CD8-positive, alpha-beta memory T cell (primary cell): ENCODE data around the gene SORCS2. TPM values are rescaled to one million over a fixed set of nuclear protein-coding genes. Genes with fewer than 3 reads are reported as not detected.
A peak's percentile ranks its signal among the peaks of the same experiment; 100 is the strongest.

Source experiments
- CTCF ChIA-PET: fragments of 350-600 bp; sonication (Branson Sonifier 250); formaldehyde crosslinking; loops from one replicate; lab custom pipeline; 2021; ENCODE audit warnings: antibody characterized with exemption; lab: Charles Lee
- POLR2A ChIA-PET: fragments of 350-600 bp; sonication (Branson Sonifier 250); formaldehyde crosslinking; loops from one replicate; lab custom pipeline; 2021; ENCODE audit warnings: antibody characterized with exemption; lab: Charles Lee
- DNase-seq, 5 donors: peaks; one replicate each; pipeline versions ENCODE4 v3.0.0 to v3.0.0-alpha.2; 2020 to 2022; ENCODE audit warnings: mixed read lengths in 1 of 5
- H3K27ac ChIP-seq: one replicate; pipeline ENCODE4 v1.7.0; 2013; ENCODE audit warnings: low read depth, mild to moderate bottlenecking, low read length, moderate library complexity
- H3K27me3 ChIP-seq: 2 replicates; pipeline ENCODE4 v1.7.0; 2013; ENCODE audit warnings: low read length, mild to moderate bottlenecking; ENCODE audit not compliant: insufficient read depth, poor library complexity, severe bottlenecking
- H3K36me3 ChIP-seq: 2 replicates; pipeline ENCODE4 v1.7.0; 2013; ENCODE audit warnings: mild to moderate bottlenecking, low read length, moderate library complexity; ENCODE audit not compliant: insufficient read depth
- H3K4me1 ChIP-seq: 2 replicates; pipeline ENCODE4 v1.7.0; 2013; ENCODE audit warnings: mild to moderate bottlenecking, low read length, moderate library complexity; ENCODE audit not compliant: insufficient read depth
- H3K4me3 ChIP-seq: 2 replicates; pipeline ENCODE4 v1.7.0; 2013; ENCODE audit warnings: mild to moderate bottlenecking, low read length
- H3K9me3 ChIP-seq: 2 replicates; pipeline ENCODE4 v1.7.0; 2013; ENCODE audit warnings: mild to moderate bottlenecking, low read length
- H3K27ac Mint-ChIP-seq, 8 donors: one replicate each; pipeline ENCODE4 v1.8.0; 2020 to 2021; ENCODE audit warnings: mixed read lengths in 8 of 8, mild to moderate bottlenecking in 6 of 8, inconsistent platforms in 3 of 8, moderate library complexity in 3 of 8
- H3K27me3 Mint-ChIP-seq, 2 donors: one replicate each; pipeline ENCODE4 v1.8.0; 2020 to 2021; ENCODE audit warnings: mixed read lengths in 2 of 2, mild to moderate bottlenecking in 1 of 2, moderate library complexity in 1 of 2
- H3K36me3 Mint-ChIP-seq, 3 donors: one replicate each; pipeline ENCODE4 v1.8.0; 2020 to 2021; ENCODE audit warnings: mixed read lengths in 3 of 3, inconsistent platforms in 1 of 3, mild to moderate bottlenecking in 1 of 3
- H3K4me1 Mint-ChIP-seq, 3 donors: one replicate each; pipeline ENCODE4 v1.8.0; 2020 to 2021; ENCODE audit warnings: mixed read lengths in 3 of 3, inconsistent platforms in 1 of 3, mild to moderate bottlenecking in 1 of 3
- H3K4me3 Mint-ChIP-seq, 7 donors: one replicate each; pipeline ENCODE4 v1.8.0; 2020 to 2021; ENCODE audit warnings: mixed read lengths in 7 of 7, mild to moderate bottlenecking in 6 of 7, moderate library complexity in 4 of 7, inconsistent platforms in 2 of 7
- H3K9me3 Mint-ChIP-seq, 5 donors: one replicate each; pipeline ENCODE4 v1.8.0; 2020 to 2022; ENCODE audit warnings: mixed read lengths in 5 of 5, mild to moderate bottlenecking in 3 of 5, moderate library complexity in 2 of 5, inconsistent platforms in 1 of 5
- polyA plus RNA-seq: library from polyadenylated mRNA; unstranded; fragments of 300-500 nt; fragmentation: Illumina TruSeq; gene quantifications from one replicate; pipeline ENCODE4 v1.2.3, GENCODE V29; 2021
- total RNA-seq, 2 experiments: library from RNA; stranded (reverse); gene quantifications; one replicate each; pipeline ENCODE4 v1.2.3, GENCODE V29; 2021

The SORCS2 gene
- not detected for total RNA-seq
- polyA plus RNA-seq, result not detected

- peak in 4 of 5 donors; percentile 8 to 19 (median 16) for DNase-seq
- Mint-ChIP-seq H3K36me3 (no peaks in the 10 kb centered on the region), H3K27me3 (peaks cover 32 to 56% of the 10 kb centered on the region in 2 donors), H3K4me1 (peaks cover 0 to 11% (median 1%) of the 10 kb centered on the region in 3 donors), H3K27ac (no peak within 1 kb of the TSS), H3K4me3 (peak within 1 kb of the TSS in 5 of 7 donors; percentile 32 to 78 (median 45)), H3K9me3 (no peaks in the 10 kb centered on the region)
- no peaks in the 10 kb centered on the region for H3K4me1 ChIP-seq
- no peak within 1 kb of the TSS for H3K27ac ChIP-seq
- no peak within 1 kb of the TSS for H3K4me3 ChIP-seq
- H3K9me3 ChIP-seq, result no peaks in the 10 kb centered on the region
- H3K27me3 ChIP-seq, result peaks cover 19% of the 10 kb centered on the region
- no peaks in the 10 kb centered on the region for H3K36me3 ChIP-seq
- ChIA-PET POLR2A (no interaction called here), CTCF (no interaction called here)
Measured at GRCh38 chr4:7192252-7193029, at the start of gene SORCS2. SORCS2 (plus strand) TSS chr4:7192538.

DNA sequence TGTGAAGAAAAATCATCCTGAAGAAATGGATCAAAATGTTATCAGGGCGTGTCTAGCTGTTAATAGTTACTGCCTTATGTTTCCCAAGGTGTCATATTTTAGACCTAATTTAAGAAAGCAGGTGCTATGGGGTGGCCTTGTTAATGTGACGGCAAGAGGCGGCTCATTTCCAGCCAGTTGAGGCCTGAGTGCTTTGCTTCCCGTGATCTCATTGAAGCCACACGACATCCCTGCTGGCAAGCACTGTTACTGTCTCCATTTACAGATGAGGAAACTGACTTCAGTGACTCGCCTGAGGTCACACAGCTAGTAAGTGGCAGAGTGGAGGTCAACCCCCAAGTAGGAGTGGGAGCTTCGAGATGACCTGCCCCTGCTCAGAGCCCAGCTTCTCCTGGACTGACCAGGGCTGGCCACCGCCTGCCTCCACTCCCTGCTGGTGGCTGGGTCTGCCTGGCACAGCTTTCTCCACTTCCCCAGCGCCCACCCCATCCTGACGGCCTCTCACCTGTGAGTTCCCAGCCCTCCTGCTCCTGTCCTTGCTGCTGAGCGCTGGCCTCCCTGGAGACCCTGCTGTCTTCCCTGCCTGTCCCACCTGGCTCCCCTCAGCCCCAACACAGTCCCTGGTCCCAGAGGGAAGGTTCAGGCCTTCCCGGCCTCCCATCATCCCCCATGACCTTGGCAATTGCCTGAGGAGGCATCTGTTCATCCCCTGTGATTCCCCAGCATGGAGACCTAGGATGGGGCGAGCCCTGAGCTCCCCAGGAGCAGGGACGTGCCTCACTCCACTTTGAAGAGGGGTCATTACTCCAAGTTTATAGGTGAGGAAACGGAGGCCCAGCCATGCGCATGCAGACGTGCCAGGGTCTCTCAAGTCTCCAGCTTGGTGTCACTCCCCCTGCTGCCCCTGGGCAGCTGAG lies 47.7 kb upstream of the SORCS2 start:
- no peak for DNase-seq
- Mint-ChIP-seq H3K4me3 (no peak overlapping the region), H3K4me1 (no peaks in the 10 kb centered on the region), H3K27ac (no peak overlapping the region), H3K9me3 (peaks cover 0 to 2% (median 0%) of the 10 kb centered on the region in 5 donors), H3K27me3 (peaks cover 12 to 29% of the 10 kb centered on the region in 2 donors), H3K36me3 (no peaks in the 10 kb centered on the region)
- Histone ChIP-seq H3K36me3 (no peaks in the 10 kb centered on the region), H3K4me1 (no peaks in the 10 kb centered on the region), H3K27ac (no peak overlapping the region), H3K4me3 (no peak overlapping the region), H3K9me3 (no peaks in the 10 kb centered on the region), H3K27me3 (no peaks in the 10 kb centered on the region)
- ChIA-PET CTCF (no interaction called here), POLR2A (no interaction called here)

DNA sequence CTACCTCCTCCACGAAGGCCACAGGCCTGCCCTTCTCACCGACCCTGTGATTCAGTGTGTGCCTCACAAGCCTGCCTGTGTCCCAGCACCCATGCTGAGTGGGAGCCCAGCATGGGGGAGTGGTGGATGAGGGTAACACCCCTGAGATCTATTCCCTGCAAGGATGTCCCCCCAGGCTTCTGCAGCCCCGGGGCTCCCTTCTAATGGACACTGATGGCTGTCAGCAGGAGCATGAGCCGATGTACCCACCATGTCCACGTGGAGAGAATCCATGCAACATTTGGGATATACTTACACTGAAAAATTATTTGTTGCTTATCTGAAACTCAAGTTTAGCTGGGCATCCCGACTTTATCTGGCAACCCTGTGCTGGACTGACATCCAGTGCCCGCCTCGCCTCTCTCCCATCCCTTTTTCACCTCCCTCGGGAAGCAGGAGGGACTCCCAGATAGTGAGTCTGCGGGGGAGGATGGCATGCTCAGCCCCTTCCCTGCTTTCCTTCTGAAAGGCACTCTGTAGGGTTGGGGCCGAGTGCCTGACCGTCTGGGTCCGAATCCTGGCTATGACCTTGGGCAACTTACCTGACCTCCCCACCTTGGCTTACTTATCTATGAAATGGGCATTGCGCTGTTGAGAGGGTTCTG lies 46.9 kb upstream of the SORCS2 start:
- ChIA-PET POLR2A (no interaction called here), CTCF (no interaction called here)
- peaks cover 0 to 2% (median 0%) of the 10 kb centered on the region in 5 donors for H3K9me3 Mint-ChIP-seq
- H3K27ac ChIP-seq, result no peak overlapping the region
- H3K4me3 Mint-ChIP-seq, result no peak overlapping the region
- no peaks in the 10 kb centered on the region for H3K4me1 Mint-ChIP-seq
- H3K27me3 Mint-ChIP-seq, result peaks cover 10 to 24% of the 10 kb centered on the region in 2 donors
- no peaks in the 10 kb centered on the region for H3K36me3 ChIP-seq
- H3K4me3 ChIP-seq, result no peak overlapping the region
- no peaks in the 10 kb centered on the region for H3K9me3 ChIP-seq
- DNase-seq, result no peak
- H3K27me3 ChIP-seq, result no peaks in the 10 kb centered on the region
- no peaks in the 10 kb centered on the region for H3K36me3 Mint-ChIP-seq
- H3K27ac Mint-ChIP-seq, result peak overlapping the region in 1 of 8 donors; percentile 84
- H3K4me1 ChIP-seq, result no peaks in the 10 kb centered on the region

GRCh38 chr4:7146059-7146785 lies 46.1 kb upstream of the SORCS2 start:
- H3K4me3 ChIP-seq, result no peak overlapping the region
- CTCF ChIA-PET, result no interaction called here
- no peaks in the 10 kb centered on the region for H3K27me3 ChIP-seq
- H3K4me1 ChIP-seq, result no peaks in the 10 kb centered on the region
- H3K9me3 ChIP-seq, result no peaks in the 10 kb centered on the region
- Mint-ChIP-seq H3K27me3 (peaks cover 10 to 24% of the 10 kb centered on the region in 2 donors), H3K9me3 (peaks cover 0 to 2% (median 0%) of the 10 kb centered on the region in 5 donors), H3K36me3 (no peaks in the 10 kb centered on the region), H3K4me1 (no peaks in the 10 kb centered on the region), H3K27ac (no peak overlapping the region), H3K4me3 (no peak overlapping the region)
- H3K27ac ChIP-seq, result no peak overlapping the region
- POLR2A ChIA-PET, result no interaction called here
- DNase-seq, result no peak
- H3K36me3 ChIP-seq, result no peaks in the 10 kb centered on the region

DNA sequence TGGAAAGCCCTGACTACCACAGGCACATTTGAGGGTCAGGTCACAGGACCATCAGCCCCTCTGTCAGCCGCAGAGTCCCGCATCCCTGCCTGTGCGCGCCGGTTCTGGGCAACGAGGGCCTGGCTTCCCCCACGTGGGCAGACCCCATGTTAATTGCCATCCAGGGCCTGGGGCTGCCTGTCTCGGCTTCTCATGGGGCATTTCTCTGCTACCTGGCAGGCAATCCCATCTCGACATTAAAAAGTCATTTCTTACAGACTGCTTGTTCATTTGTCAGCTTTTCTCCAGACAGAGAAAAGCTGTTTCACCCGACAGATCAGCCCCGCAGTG lies 45.6 kb upstream of the SORCS2 start:
- Mint-ChIP-seq H3K36me3 (no peaks in the 10 kb centered on the region), H3K27me3 (peaks cover 10 to 24% of the 10 kb centered on the region in 2 donors)
- no peaks in the 10 kb centered on the region for H3K27me3 ChIP-seq

GRCh38 chr4:7147261-7147660 lies 45.1 kb upstream of the SORCS2 start:
- CTCF ChIA-PET, result no interaction called here
- no peak overlapping the region for H3K4me3 ChIP-seq
- H3K4me1 Mint-ChIP-seq, result no peaks in the 10 kb centered on the region
- no peaks in the 10 kb centered on the region for H3K36me3 ChIP-seq
- no peak for DNase-seq
- H3K27me3 Mint-ChIP-seq, result peaks cover 10 to 24% of the 10 kb centered on the region in 2 donors
- no peaks in the 10 kb centered on the region for H3K36me3 Mint-ChIP-seq
- peak overlapping the region in 1 of 8 donors; percentile 63 for H3K27ac Mint-ChIP-seq
- no peak overlapping the region for H3K27ac ChIP-seq
- POLR2A ChIA-PET, result no interaction called here
- peaks cover 0 to 2% (median 0%) of the 10 kb centered on the region in 5 donors for H3K9me3 Mint-ChIP-seq
- H3K9me3 ChIP-seq, result no peaks in the 10 kb centered on the region
- H3K27me3 ChIP-seq, result no peaks in the 10 kb centered on the region
- H3K4me1 ChIP-seq, result no peaks in the 10 kb centered on the region
- no peak overlapping the region for H3K4me3 Mint-ChIP-seq

More for the DNA sequence above, 45.6 kb upstream of the SORCS2 start:
- Mint-ChIP-seq H3K9me3 (peaks cover 0 to 2% (median 0%) of the 10 kb centered on the region in 5 donors), H3K27ac (no peak overlapping the region), H3K4me3 (no peak overlapping the region), H3K4me1 (no peaks in the 10 kb centered on the region)
- no peaks in the 10 kb centered on the region for H3K4me1 ChIP-seq
- H3K4me3 ChIP-seq, result no peak overlapping the region
- ChIA-PET CTCF (no interaction called here), POLR2A (no interaction called here)
- DNase-seq, result no peak
- H3K36me3 ChIP-seq, result no peaks in the 10 kb centered on the region
- H3K27ac ChIP-seq, result no peak overlapping the region
- H3K9me3 ChIP-seq, result no peaks in the 10 kb centered on the region

GRCh38 chr4:7147661-7148310 lies 44.6 kb upstream of the SORCS2 start:
- H3K27me3 Mint-ChIP-seq, result peaks cover 10 to 26% of the 10 kb centered on the region in 2 donors
- H3K9me3 Mint-ChIP-seq, result no peaks in the 10 kb centered on the region
- CTCF ChIA-PET, result no interaction called here
- POLR2A ChIA-PET, result no interaction called here
- H3K4me1 Mint-ChIP-seq, result no peaks in the 10 kb centered on the region
- Histone ChIP-seq H3K9me3 (no peaks in the 10 kb centered on the region), H3K4me3 (no peak overlapping the region), H3K27ac (no peak overlapping the region), H3K4me1 (no peaks in the 10 kb centered on the region), H3K36me3 (no peaks in the 10 kb centered on the region), H3K27me3 (no peaks in the 10 kb centered on the region)
- H3K27ac Mint-ChIP-seq, result peak overlapping the region in 1 of 8 donors; percentile 63
- H3K4me3 Mint-ChIP-seq, result no peak overlapping the region
- H3K36me3 Mint-ChIP-seq, result no peaks in the 10 kb centered on the region
- DNase-seq, result no peak
